GM10248 (cell line): Measurements from ENCODE around the gene RFTN1.

Experiments
- CTCF ChIA-PET: fragments of 300-600 bp; sonication (Branson Sonifier 250); formaldehyde crosslinking; extraction: SDS; loops from one replicate; lab custom pipeline; 2021; ENCODE audit warnings: antibody characterized with exemption; lab: Yijun Ruan, JAX
- POLR2A ChIA-PET: fragments of 350-650 bp; sonication (Branson Sonifier 250); formaldehyde crosslinking; extraction: SDS; loops from one replicate; lab custom pipeline; 2020; ENCODE audit warnings: antibody characterized with exemption; lab: Yijun Ruan, JAX
- DNase-seq: peaks from one replicate; pipeline ENCODE4 v3.0.0; 2012; ENCODE audit errors: extremely low spot score
- CTCF ChIP-seq: IDR thresholded peaks from 2 replicates; pipeline ENCODE4 v1.5.1; 2012; ENCODE audit warnings: mild to moderate bottlenecking, low read depth; ENCODE audit errors: extremely low read depth, missing control alignments, control extremely low read depth

RFTN1 gene

DNA sequence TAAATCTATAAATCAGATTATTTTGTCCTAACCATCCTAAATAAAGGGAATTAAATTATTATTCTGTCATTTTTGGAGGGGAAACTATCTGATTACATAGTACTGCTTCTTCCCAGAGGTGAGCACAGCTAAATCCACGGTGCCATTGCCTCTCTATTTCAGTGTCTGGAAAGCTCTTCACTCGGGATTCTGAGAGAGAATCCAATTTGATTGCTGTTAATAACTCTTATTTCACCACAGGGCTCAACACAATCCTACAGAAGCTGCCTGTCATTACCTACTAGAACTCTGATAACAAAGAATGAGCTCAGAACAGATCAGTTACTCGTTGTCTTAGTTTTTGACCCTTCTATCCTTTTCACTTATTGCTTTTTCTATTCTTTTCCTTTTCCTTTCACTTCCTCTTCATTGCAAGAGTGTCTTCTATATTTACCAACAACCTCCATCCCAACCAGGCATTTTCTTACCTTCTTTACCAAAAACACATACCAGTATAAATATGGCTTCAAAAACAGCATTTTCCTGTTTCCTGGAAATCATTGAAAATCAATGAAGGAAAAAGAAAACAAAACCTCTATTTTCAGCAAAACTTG lies 218.1 kb downstream of the RFTN1 start:
- ChIA-PET POLR2A (no interaction called here), CTCF (interaction anchor here (1.0 to 1.8 kb wide), 7 partner anchors 9 to 234 kb away, joined by 3 to 6 read pairs (median 4); no protein-coding TSS in a partner anchor)
- no peak for TF ChIP-seq CTCF
- DNase-seq: no peak

- no peak for DNase-seq
- ChIA-PET POLR2A (no interaction called here), CTCF (interaction anchor here (1.0 to 1.8 kb wide), 7 partner anchors 10 to 235 kb away, joined by 3 to 6 read pairs (median 4); no protein-coding TSS in a partner anchor)
- TF ChIP-seq CTCF: no peak
Measured at GRCh38 chr3:16294844-16295243, 218.7 kb downstream of the RFTN1 start.

DNA sequence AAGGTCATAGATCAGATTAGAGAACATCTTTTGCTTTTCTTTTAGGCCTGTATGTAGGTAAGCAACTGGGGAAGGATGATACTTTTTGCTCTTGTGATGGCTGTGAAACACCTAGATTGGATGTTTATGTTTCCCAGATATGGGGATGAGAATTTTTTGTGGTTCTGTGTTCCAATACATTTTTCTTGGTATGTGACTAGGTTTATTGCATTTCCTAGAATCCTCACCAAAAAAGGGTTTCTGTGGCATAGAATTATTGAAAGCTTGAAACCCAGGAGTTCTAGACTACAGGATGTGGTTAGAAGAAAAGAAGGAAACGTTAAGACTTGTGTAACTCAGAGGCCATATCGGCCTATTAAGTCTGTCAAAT lies 222.7 kb downstream of the RFTN1 start:
- POLR2A ChIA-PET: no interaction called here
- CTCF ChIA-PET: interaction anchor here (0.6 to 5.4 kb wide), 51 partner anchors 8 to 1128 kb away, joined by 3 to 72 read pairs (median 5); partner anchors contain the start of genes DPH3, OXNAD1 and RFTN1
- no peak for DNase-seq
- no peak for TF ChIP-seq CTCF

DNA sequence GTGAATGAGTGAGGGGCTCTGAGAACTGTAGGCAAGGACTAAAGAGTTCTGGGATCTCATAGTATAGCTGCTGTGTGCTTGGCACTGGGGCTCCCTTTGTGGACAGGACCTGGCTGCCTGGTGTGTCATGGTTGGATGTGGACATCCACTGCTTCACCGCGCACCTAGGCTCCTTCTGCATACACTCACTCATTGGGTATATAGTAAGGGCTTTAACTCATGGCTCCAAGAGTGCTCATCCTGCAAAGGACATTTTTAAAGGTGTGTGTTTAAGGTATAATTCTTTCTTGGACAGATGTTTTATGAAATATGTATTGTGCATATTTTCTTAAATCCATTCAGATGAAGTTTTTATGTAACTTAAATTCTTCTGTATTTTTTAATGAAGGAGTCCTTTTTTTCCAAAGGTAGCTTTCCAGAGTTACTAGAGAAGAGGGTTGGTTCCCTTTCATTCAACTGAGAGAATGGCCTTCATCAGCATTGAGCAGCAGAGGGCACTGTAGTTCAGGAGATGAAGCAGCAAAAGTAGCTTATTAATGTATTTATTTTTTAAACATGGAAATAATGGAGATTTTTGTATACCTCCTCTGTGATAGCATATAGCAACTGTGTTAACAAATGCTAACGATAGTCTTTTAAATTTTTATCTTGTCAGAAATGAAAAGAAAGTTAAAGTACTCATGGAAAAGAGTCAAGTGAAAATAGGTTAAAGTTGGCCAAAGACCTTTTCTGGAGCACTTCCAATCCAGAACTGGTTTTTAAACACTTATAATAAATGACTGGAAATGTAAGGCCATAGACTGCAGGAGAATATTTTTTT lies 223.3 kb downstream of the RFTN1 start:
- CTCF ChIA-PET: interaction anchor here (0.6 to 5.4 kb wide), 53 partner anchors 8 to 1128 kb away, joined by 3 to 72 read pairs (median 5); partner anchors contain the start of genes DPH3, OXNAD1 and RFTN1
- peak; percentile 39 for DNase-seq
- POLR2A ChIA-PET: no interaction called here

GRCh38 chr3:16289144-16289889 lies 224.2 kb downstream of the RFTN1 start:
- ChIA-PET POLR2A (no interaction called here), CTCF (interaction anchor here (1.2 to 5.4 kb wide), 17 partner anchors 9 to 264 kb away, joined by 3 to 72 read pairs (median 7); partner anchors contain the start of genes DPH3 and OXNAD1)
- no peak for TF ChIP-seq CTCF
- no peak for DNase-seq

More for the DNA sequence above, 223.3 kb downstream of the RFTN1 start:
- peak; percentile 88 for TF ChIP-seq CTCF

DNA sequence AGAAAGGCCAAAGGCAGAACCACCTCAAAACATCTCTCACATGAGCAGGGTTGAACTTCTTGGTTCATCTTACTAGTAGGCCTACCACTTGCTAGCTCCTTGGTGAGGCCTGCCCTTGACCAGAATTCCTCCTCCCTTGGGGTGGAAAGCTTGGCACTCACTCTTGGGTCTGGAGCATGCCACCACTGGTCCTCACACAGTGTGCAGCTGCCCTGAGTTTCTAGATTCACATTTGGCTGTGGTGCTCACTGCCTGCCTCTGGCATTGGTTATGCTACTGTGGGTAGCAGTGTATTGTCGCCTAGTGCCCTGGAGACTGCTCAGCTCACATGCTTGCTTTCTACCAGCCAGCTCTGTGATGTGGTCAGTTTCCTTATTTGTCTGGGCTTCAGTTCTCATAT lies 224.8 kb downstream of the RFTN1 start:
- ChIA-PET CTCF (interaction anchor here (0.8 to 5.4 kb wide), 11 partner anchors 14 to 264 kb away, joined by 3 to 72 read pairs (median 7); partner anchors contain the start of genes DPH3, OXNAD1 and RFTN1), POLR2A (interaction anchor here (0.5 kb wide), 1 partner anchor 23 kb away, joined by 3 read pairs; no protein-coding TSS in a partner anchor)
- no peak for DNase-seq
- TF ChIP-seq CTCF: no peak
